Measurements from ENCODE around the gene ADCY5. TPM values are rescaled to one million over a fixed set of nuclear protein-coding genes. Genes with fewer than 3 reads are reported as not detected.

ADCY5 gene
- total and polyA plus RNA-seq, 4 donors: 0.74 to 6.6 (median 2.9) TPM

- TF ChIP-seq REST (IDR thresholded peaks at IDR 0.05) (no peak), TAF1 (conservative IDR thresholded peaks at IDR 0.05) (no peak)
These were observed 51.8 kb downstream of the ADCY5 start (continued) for GRCh38 chr3:123397050-123397590.

DNA sequence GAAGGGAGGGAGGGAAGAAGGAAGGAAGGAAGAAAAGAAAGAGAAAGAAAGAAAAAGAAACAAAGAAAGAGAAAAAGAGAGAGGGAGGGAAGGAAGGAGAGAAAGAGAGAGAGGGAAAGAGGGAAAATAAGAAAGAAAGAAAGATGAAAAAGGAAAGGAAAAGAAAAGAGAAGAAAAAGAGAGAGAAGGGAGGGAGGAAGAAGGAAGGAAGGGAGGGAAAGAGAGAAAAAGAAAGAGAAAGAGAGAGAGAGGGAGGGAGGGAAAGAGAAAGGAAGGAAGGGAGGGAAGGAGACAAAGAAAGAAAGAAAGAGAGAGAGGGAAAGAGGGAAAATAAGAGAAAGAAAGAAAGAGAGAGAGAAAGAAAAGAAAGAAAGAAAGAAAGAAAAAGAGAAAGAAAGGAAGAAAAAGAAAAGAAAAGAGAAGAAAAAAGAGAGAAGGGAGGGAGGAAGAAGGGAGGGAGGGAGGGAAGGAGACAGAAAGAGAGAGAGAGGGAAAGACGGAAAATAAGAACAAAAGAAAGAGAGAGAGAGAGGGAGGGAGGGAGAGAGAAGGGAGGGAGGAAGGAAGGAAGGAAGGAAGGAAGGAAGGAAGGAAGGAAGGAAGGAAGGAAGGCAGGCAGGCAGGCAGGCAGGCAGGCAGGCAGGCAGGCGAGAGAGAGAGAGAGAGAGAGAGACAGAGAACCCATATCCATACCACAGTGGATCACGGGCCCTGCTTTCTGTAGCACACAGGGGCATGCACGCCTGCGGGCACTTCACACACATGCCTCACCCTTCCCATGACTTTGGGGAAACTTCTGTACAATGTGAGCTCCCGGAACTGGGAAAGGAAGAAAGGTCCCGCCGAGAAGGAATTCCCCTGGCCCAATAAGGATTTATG, 52.5 kb downstream of the ADCY5 start:
- no peak overlapping the region for H3K27ac ChIP-seq (ENCODE audit: low read depth in 1 of 2, low read length in 2 of 2)
- 65% methylated on average over 8 of the region's 8 CpGs for WGBS
- no peak overlapping the region for H3K9ac ChIP-seq (ENCODE audit: low read depth in 1 of 2, low read length in 2 of 2)
- DNase-seq (ENCODE audit: low spot score): no peak
- TF ChIP-seq HNF4G (IDR thresholded peaks at IDR 0.05) (no peak), CTCF (IDR thresholded peaks at IDR 0.05; ENCODE audit: low read depth, low read length, missing input control) (no peak), GABPA (IDR thresholded peaks at IDR 0.05 in 1 of 2, conservative IDR thresholded peaks at IDR 0.05 in 1 of 2) (no peak), SP1 (IDR thresholded peaks at IDR 0.05) (no peak), RAD21 (IDR thresholded peaks at IDR 0.05) (no peak), EGR1 (IDR thresholded peaks at IDR 0.05; ENCODE audit: low read depth in 2 of 2) (no peak), YY1 (IDR thresholded peaks at IDR 0.05) (no peak), TAF1 (conservative IDR thresholded peaks at IDR 0.05) (no peak), HNF4A (conservative IDR thresholded peaks at IDR 0.05) (no peak), REST (IDR thresholded peaks at IDR 0.05) (no peak), FOXA1 (IDR thresholded peaks at IDR 0.05) (no peak)
- H3K9me3 ChIP-seq (ENCODE audit: control insufficient read depth in 4 of 4, low read length in 3 of 4): no peaks in the 10 kb centered on the region
- H3K4me3 ChIP-seq (ENCODE audit: low read depth in 1 of 3, low read length in 3 of 3): no peak overlapping the region
- H3K4me1 ChIP-seq (ENCODE audit: control insufficient read depth in 4 of 4, insufficient read depth in 4 of 4, low read length in 3 of 4): peaks cover 0 to 3% (median 1%) of the 10 kb centered on the region in 4 donors
- H3K36me3 ChIP-seq (ENCODE audit: control insufficient read depth in 4 of 4, insufficient read depth in 3 of 4, low read depth in 1 of 4, low read length in 3 of 4): no peaks in the 10 kb centered on the region
- no peaks in the 10 kb centered on the region for H3K27me3 ChIP-seq (ENCODE audit: control insufficient read depth in 4 of 4, insufficient read depth in 4 of 4, low read length in 3 of 4)

Data from liver (tissue), 9 donors.